IPS-18c (cell line): Measurements from ENCODE around the gene ERCC2.

ENCODE experiments used
- H3K4me3 ChIP-seq: 2 replicates; pipeline ENCODE4 v1.7.0; 2013; ENCODE audit warnings: low read depth, mild to moderate bottlenecking, low read length, moderate library complexity; ENCODE audit not compliant: insufficient read depth
- H3K9me3 ChIP-seq: one replicate; pipeline ENCODE4 v1.6.1; 2013; ENCODE audit warnings: mild to moderate bottlenecking, low read length, moderate library complexity; ENCODE audit not compliant: control insufficient read depth, insufficient read depth

The ERCC2 gene

GRCh38 chr19:45403781-45404556 lies 33.6 kb upstream of the ERCC2 start:
- Histone ChIP-seq H3K9me3 (no peaks in the 10 kb centered on the region), H3K4me3 (peak overlapping the region; percentile 94)

GRCh38 chr19:45403272-45403671 lies 32.9 kb upstream of the ERCC2 start:
- Histone ChIP-seq H3K9me3 (no peaks in the 10 kb centered on the region), H3K4me3 (peak overlapping the region; percentile 94; the same call in 1 of the 2 replicates)

- Histone ChIP-seq H3K4me3 (peak overlapping the region; percentile 25; the same call in 1 of the 2 replicates), H3K9me3 (no peaks in the 10 kb centered on the region)
Observed at GRCh38 chr19:45402298-45403061, 32.1 kb upstream of the ERCC2 start.

- Histone ChIP-seq H3K9me3 (no peaks in the 10 kb centered on the region), H3K4me3 (no peak overlapping the region; the same call in 1 of the 2 replicates)
Observed at GRCh38 chr19:45401815-45402214, 31.4 kb upstream of the ERCC2 start.

GRCh38 chr19:45400192-45400591 lies 29.8 kb upstream of the ERCC2 start:
- Histone ChIP-seq H3K4me3 (no peak overlapping the region), H3K9me3 (no peaks in the 10 kb centered on the region)

GRCh38 chr19:45395821-45396617 lies 25.6 kb upstream of the ERCC2 start:
- no peaks in the 10 kb centered on the region for H3K9me3 ChIP-seq
- peak overlapping the region; percentile 28 for H3K4me3 ChIP-seq

GRCh38 chr19:45391871-45392665 lies 21.7 kb upstream of the ERCC2 start:
- Histone ChIP-seq H3K9me3 (no peaks in the 10 kb centered on the region), H3K4me3 (no peak overlapping the region)

- H3K9me3 ChIP-seq, result no peaks in the 10 kb centered on the region
- H3K4me3 ChIP-seq, result no peak overlapping the region
Observed at GRCh38 chr19:45391346-45391745, 21.0 kb upstream of the ERCC2 start.

- H3K4me3 ChIP-seq, result no peak overlapping the region
- no peaks in the 10 kb centered on the region for H3K9me3 ChIP-seq
Observed at GRCh38 chr19:45385392-45386221, 15.2 kb upstream of the ERCC2 start.

- Histone ChIP-seq H3K4me3 (no peak overlapping the region), H3K9me3 (no peaks in the 10 kb centered on the region)
Observed at GRCh38 chr19:45382426-45382825, 12.1 kb upstream of the ERCC2 start.

- H3K9me3 ChIP-seq, result no peaks in the 10 kb centered on the region
- no peak overlapping the region for H3K4me3 ChIP-seq
Observed at GRCh38 chr19:45380107-45380506, 9.7 kb upstream of the ERCC2 start.

- H3K9me3 ChIP-seq, result no peaks in the 10 kb centered on the region
Observed at GRCh38 chr19:45376045-45376724, 5.8 kb upstream of the ERCC2 start.

GRCh38 chr19:45368737-45369340 lies 1.5 kb downstream of the ERCC2 start:
- Histone ChIP-seq H3K9me3 (no peaks in the 10 kb centered on the region), H3K4me3 (no peak overlapping the region; the same call in 1 of the 2 replicates)

More at GRCh38 chr19:45376045-45376724, 5.8 kb upstream of the ERCC2 start:
- H3K4me3 ChIP-seq, result no peak overlapping the region

GRCh38 chr19:45368127-45368526 lies 2.2 kb downstream of the ERCC2 start:
- H3K9me3 ChIP-seq, result no peaks in the 10 kb centered on the region
- no peak overlapping the region for H3K4me3 ChIP-seq

GRCh38 chr19:45364696-45365095 lies 5.7 kb downstream of the ERCC2 start:
- H3K9me3 ChIP-seq, result no peaks in the 10 kb centered on the region
- H3K4me3 ChIP-seq, result no peak overlapping the region
